Measurements from ENCODE around the gene ZNF541.

ZNF541 gene

DNA sequence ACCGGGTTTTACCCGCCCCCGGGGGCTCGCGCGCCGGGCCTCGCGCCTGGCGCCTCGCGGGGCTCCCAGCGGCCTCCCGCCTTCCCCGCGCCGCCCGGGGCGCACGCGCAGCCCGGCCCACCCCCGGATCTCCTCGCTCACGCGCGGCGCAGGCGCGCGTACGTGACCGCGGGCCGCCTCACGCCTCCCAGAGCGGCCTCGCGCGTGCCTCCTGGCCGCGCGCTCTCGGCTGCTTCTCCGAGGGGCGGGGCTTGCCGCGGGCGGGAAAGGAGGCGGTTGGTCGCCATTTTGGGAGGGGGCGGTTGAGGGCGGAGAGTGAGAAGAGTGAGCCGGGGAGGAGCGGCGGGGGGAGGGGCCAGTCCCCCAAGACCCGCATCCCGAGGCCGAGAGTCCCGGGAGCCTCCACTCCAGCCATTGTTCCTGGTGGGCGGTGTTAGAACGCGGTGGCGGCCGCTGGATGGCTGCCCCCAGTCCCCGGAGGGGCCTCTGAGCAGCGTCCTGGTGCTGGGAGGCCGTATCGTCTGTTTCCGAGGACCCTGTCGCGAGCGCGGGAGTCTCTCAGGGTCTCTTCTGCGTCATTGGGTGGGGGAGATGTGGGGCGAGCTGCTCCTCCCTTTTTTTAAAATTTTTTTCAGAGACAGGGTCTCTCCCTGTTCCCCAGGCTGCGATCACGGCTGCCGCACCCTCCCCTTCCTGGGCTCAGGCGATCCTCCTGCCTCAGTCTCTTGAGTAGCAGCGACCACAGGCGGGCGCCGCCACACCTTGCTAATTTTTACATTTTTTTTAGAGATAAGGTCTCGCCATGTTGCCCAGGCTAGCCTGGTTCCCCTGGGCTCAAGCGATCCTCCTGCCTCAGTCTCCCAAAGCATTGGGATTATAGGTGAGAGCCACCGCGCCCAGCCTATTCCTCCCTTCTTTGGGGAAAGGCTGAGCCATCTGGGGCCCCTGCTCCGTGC is at the start of gene ZNF541:
Gene ZNF541 (minus strand): TSS at position 78 of the 956 bp plus-strand sequence. CDS start 17,292 bp downstream, outside the sequence.
- in situ Hi-C loops (cut with MboI; ENCODE audit: low sequenced_read_pairs), result no loop called here

DNA sequence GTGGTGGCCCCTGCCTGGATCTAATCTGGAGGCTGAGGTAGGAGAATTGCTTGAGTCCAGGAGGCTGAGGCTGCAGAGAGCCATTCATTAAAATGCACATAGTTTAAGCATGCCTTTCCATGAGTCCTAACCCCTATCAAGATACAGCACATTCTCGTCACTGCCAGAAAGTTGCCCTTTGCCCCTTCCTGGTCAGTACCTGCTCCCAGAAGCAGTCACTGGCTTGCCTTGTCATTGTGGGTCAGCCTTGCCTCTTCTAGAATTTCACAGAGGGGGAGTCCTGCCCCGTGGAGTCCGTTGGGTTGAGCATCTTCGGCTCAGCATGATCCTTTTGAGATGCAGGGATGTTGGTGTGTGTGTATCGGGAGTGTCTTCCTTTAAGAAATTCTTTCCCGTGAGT is 46.8 kb upstream of the ZNF541 start:
- in situ Hi-C loops (cut with MboI; ENCODE audit: low sequenced_read_pairs), result no loop called here

- in situ Hi-C loops (cut with MboI; ENCODE audit: low sequenced_read_pairs), result no loop called here
These were observed 45.8 kb upstream of the ZNF541 start for GRCh38 chr19:47618771-47619170.

DNA sequence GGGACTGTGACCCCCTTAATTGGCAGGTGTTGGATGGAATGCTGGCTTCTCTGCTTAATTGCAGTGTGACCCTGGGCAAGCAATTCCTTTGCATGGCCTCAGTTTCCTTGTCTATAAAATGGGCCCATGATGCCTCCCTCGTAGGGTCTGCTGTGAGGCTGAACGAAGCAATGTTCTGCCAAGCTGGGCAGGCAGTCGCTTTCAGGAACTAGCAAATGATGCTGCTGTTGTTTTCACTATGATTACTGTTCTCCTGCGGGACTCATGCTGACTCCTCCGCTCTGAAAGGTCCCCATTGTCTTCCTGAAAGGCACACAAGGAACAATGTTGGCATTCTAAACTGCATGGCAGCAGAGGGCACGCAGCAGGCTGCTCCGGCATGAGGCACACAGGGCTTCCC is 42.8 kb upstream of the ZNF541 start:
- in situ Hi-C loops (cut with MboI; ENCODE audit: low sequenced_read_pairs), result no loop called here

DNA sequence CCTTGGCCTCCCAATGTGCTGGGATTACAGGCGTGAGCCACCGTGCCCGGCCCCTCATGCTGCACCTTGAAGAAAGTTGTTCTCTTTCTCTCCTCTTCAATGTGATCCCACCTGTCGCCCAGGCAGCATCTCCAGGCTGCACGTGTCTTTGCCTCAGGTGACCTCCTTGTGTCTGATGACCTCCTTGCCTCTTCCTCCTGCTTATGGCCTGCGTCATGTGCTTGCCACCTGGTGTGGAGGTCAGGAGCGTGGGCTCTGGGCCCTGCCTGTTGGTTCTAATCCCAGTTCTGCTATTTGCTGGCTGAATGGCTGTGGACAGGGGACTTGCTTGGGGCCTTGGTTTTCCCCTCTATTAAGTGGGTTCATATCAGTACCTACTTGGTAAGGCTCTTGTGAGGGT is 42.3 kb upstream of the ZNF541 start:
- in situ Hi-C loops (cut with MboI; ENCODE audit: low sequenced_read_pairs), result no loop called here

DNA sequence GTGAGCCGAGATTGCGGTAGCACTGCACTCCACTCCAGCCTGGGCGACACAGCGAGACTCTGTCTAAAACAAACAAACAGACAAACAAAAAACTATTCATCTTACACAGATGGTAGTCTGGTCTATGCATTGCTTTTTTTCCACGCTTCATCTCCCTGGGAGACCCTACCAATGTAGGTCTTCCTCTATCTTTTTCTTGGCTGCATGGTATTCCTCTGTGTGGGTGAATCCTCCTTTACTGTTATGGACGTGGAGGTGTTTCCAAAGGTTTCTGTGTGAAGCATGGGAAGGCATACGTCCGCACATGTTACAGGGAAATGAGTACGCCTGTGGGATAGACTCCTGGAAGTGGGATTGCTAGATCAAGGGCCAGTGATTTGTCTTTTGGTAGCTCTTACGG is 41.6 kb upstream of the ZNF541 start:
- in situ Hi-C loops (cut with MboI; ENCODE audit: low sequenced_read_pairs), result no loop called here

- in situ Hi-C loops (cut with MboI; ENCODE audit: low sequenced_read_pairs), result no loop called here
These were observed 41.0 kb upstream of the ZNF541 start for GRCh38 chr19:47614021-47614295.

DNA sequence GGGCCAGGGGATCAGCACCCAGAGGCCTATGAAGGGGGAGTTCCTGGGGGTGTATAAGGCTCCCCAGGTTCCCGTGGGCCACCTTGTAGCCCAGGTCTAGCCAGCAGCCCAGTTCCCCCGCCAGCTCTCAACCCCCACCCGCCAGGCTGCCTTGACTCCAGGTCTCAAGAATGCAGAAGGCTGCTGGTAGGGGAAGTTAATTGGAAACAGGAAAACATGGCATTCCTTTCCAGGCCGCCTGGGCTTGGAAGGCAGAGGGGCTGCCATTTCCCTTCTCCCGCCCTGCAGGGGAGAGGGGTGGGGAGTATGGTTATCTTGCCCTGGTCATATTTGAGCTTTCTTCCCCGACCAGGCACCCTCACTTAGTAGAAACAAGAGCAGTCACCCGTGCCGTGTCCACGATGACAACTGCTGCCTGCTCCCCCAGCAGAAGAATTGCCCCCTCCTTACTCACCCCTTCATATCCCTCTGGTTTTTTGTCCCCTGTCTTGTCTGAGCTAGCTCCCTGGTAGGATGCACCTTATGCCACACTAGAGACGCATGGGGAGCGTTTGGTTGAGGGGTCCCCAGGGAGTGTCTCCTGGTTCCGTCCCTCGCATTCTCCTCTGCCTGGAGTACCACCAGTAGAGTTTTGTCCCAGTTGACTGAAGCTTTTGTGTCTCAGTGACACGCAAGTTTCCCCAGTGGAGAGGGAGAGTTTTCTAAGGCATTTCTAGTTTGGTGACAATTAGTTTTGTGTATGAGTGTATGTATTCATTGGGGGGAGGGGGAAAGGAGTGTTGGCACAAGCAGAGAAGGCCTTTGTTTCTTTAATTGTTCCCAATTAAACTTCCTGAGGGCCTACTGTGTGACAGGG is 40.4 kb upstream of the ZNF541 start:
- in situ Hi-C loops (cut with MboI; ENCODE audit: low sequenced_read_pairs), result no loop called here

- in situ Hi-C loops (cut with MboI; ENCODE audit: low sequenced_read_pairs), result no loop called here
These were observed 38.0 kb upstream of the ZNF541 start for GRCh38 chr19:47610902-47611301.

- in situ Hi-C loops (cut with MboI; ENCODE audit: low sequenced_read_pairs), result no loop called here
These were observed 37.3 kb upstream of the ZNF541 start for GRCh38 chr19:47609906-47610894.

- in situ Hi-C loops (cut with MboI; ENCODE audit: low sequenced_read_pairs), result no loop called here
These were observed 36.3 kb upstream of the ZNF541 start, which contains the start of gene BICRA for GRCh38 chr19:47608969-47609905. TSS of gene BICRA (plus strand) at chr19:47609134. CDS start at chr19:47673575, 64,441 bp downstream.

- in situ Hi-C loops (cut with MboI; ENCODE audit: low sequenced_read_pairs), result no loop called here
These were observed 35.3 kb upstream of the ZNF541 start for GRCh38 chr19:47608074-47608918.

- in situ Hi-C loops (cut with MboI; ENCODE audit: low sequenced_read_pairs), result no loop called here
These were observed 34.7 kb upstream of the ZNF541 start for GRCh38 chr19:47607564-47608073.

DNA sequence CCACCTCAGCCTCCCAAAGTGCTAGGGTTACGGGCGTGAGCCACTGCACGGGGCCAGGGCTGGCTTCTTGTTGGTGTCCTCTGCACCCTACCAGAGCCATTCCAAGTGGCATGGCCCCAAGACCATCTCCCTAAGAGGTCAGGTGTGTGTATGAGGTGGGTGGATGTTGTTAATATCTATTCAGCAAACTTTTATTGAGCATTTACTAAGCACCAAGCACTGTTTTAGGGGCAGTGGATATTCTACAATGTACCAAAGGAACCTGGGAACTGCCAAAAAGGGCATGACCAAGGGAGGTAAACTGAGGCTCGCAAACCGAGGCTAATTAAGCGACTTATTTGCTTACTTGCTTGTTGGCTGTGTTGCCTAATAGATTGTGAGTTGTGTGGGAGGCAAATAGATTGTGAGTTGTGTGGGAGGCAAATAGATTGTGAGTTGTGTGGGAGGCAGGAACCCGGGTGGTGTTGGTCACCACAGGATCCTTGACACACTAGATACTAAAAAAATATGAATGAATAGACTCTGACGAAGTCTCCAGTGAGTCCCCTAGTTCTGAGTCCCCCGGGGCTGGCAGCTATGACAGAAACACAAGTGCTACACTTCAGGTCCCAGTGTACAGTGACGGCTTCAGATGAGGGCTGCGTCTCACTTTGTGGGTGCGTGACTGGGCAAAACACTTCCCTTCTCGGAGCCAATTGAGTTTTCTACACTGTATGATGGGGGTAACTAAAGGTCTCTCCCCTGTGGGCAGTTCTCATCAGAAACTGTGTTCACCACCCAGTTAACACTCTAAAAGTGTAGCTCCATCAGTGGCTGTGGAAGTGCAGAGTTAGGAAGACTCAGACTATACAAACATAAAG is 31.0 kb upstream of the ZNF541 start:
- in situ Hi-C loops (cut with MboI; ENCODE audit: low sequenced_read_pairs), result no loop called here

GRCh38 chr19:47601180-47601904 is 28.4 kb upstream of the ZNF541 start:
- in situ Hi-C loops (cut with MboI; ENCODE audit: low sequenced_read_pairs), result no loop called here

DNA sequence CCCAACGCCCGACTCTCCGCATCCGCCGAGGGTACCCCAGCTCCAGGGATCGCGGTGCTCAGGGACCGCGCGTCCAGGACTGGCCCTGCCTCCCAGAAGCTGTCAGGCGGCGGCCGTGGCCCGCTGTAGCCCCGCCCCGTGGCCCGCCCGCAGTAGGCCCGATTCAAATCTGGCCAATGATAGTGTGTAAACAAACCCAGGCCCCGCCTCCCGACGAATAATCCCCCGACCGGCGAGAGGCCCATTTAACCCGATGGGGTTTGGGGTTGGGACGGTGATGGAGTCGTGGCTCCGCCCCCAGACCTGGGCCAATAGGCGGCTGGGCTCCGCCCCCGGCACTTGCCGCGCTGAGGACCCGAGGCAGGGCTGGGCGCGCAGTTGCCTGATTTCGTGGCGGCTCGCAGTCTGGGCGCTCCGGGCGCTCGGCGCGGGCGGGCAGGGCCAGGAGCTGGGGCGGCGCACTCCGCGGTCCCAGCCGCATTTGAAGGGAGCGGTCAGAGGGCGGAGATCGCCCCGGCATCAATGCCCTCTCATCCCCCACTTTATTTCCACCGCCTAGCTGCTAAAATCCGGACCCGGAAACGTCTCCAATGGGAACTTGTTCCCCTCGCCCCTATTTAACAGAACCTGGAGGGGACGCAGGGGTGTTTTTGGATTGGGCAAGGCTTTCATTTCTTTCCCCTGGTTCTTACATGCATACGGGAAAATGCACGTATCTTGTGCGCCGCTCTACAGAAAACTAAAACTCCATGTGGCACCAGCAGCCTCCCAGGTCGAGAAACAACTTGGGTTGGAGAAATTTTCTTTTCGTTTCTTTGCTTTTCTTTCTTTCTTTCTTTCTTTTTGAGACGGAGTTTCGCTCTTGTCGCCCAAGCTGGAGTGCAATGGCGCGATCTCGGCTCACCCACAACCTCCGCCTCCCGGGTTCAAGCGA is 27.6 kb upstream of the ZNF541 start:
- in situ Hi-C loops (cut with MboI; ENCODE audit: low sequenced_read_pairs), result no loop called here
